MM.1S (cell line): ENCODE measurements around the gene OR13F1.

Source experiments
- EZH2 ChIP-seq: fragments of 300-600 bp; sonication (generic); optimal IDR thresholded peaks from 2 replicates; pipeline ENCODE3; 2017; ENCODE audit warnings: low read depth, mild to moderate bottlenecking, antibody characterized with exemption, low read length, mixed read lengths
- EZH2phosphoT487 ChIP-seq: fragments of 300-600 bp; sonication (generic); IDR thresholded peaks from 2 replicates; pipeline ENCODE4 v1.6.1; 2018; ENCODE audit warnings: antibody characterized with exemption, low read length
- TF ChIP-seq, protein P1 (sequence below): fragments of 300-600 bp; sonication (generic); IDR thresholded peaks from 2 replicates; pipeline ENCODE4 v1.5.1; 2016; ENCODE audit warnings: antibody characterized with exemption, low read length, mixed read lengths

- TF ChIP-seq, protein P1, sequence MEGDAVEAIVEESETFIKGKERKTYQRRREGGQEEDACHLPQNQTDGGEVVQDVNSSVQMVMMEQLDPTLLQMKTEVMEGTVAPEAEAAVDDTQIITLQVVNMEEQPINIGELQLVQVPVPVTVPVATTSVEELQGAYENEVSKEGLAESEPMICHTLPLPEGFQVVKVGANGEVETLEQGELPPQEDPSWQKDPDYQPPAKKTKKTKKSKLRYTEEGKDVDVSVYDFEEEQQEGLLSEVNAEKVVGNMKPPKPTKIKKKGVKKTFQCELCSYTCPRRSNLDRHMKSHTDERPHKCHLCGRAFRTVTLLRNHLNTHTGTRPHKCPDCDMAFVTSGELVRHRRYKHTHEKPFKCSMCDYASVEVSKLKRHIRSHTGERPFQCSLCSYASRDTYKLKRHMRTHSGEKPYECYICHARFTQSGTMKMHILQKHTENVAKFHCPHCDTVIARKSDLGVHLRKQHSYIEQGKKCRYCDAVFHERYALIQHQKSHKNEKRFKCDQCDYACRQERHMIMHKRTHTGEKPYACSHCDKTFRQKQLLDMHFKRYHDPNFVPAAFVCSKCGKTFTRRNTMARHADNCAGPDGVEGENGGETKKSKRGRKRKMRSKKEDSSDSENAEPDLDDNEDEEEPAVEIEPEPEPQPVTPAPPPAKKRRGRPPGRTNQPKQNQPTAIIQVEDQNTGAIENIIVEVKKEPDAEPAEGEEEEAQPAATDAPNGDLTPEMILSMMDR, result no peak
- no peak for TF ChIP-seq EZH2
- no peak for TF ChIP-seq EZH2phosphoT487
These were observed 40.6 kb downstream of the OR13F1 start for GRCh38 chr9:104544644-104545043.
